ENCODE data around the gene ARFGEF3. TPM values are rescaled to one million over a fixed set of nuclear protein-coding genes. Genes with fewer than 3 reads are reported as not detected.

The ARFGEF3 gene
- total and polyA plus RNA-seq, 4 donors: 0.06 to 0.33 (median 0.16) TPM

- no peak overlapping the region for H3K4me3 ChIP-seq (ENCODE audit: low read depth in 1 of 3, low read length in 3 of 3)
- no peaks in the 10 kb centered on the region for H3K27me3 ChIP-seq (ENCODE audit: control insufficient read depth in 4 of 4, insufficient read depth in 4 of 4, low read length in 3 of 4)
- H3K27ac ChIP-seq (ENCODE audit: low read depth in 1 of 2, low read length in 2 of 2): no peak overlapping the region
- no peaks in the 10 kb centered on the region for H3K9me3 ChIP-seq (ENCODE audit: control insufficient read depth in 4 of 4, low read length in 3 of 4)
- no peak for DNase-seq (ENCODE audit: low spot score)
- H3K9ac ChIP-seq (ENCODE audit: low read depth in 1 of 2, low read length in 2 of 2): no peak overlapping the region
- peaks cover 0 to 4% (median 0%) of the 10 kb centered on the region in 4 donors for H3K4me1 ChIP-seq (ENCODE audit: control insufficient read depth in 4 of 4, insufficient read depth in 4 of 4, low read length in 3 of 4)
- H3K36me3 ChIP-seq (ENCODE audit: control insufficient read depth in 4 of 4, insufficient read depth in 3 of 4, low read depth in 1 of 4, low read length in 3 of 4): no peaks in the 10 kb centered on the region
- TF ChIP-seq FOXA2 (IDR thresholded peaks at IDR 0.05): no peak
- TF ChIP-seq ATF3 (IDR thresholded peaks at IDR 0.05): no peak
- no peak for TF ChIP-seq CTCF (IDR thresholded peaks at IDR 0.05; ENCODE audit: low read depth, low read length, missing input control)
- no peak for TF ChIP-seq ZBTB33 (IDR thresholded peaks at IDR 0.05)
- no peak for TF ChIP-seq NR2F2 (IDR thresholded peaks at IDR 0.05)
- TF ChIP-seq HNF4A (conservative IDR thresholded peaks at IDR 0.05): no peak
- no peak for TF ChIP-seq GABPA (IDR thresholded peaks at IDR 0.05 in 1 of 2, conservative IDR thresholded peaks at IDR 0.05 in 1 of 2)
- no peak for TF ChIP-seq EGR1 (IDR thresholded peaks at IDR 0.05; ENCODE audit: low read depth in 2 of 2)
- no peak for TF ChIP-seq FOXA1 (IDR thresholded peaks at IDR 0.05)
- TF ChIP-seq YY1 (IDR thresholded peaks at IDR 0.05): no peak
- TF ChIP-seq TAF1 (conservative IDR thresholded peaks at IDR 0.05): no peak
- TF ChIP-seq RXRA (IDR thresholded peaks at IDR 0.05): no peak
- no peak for TF ChIP-seq REST (IDR thresholded peaks at IDR 0.05)
- no peak for TF ChIP-seq MAX (IDR thresholded peaks at IDR 0.05)
- TF ChIP-seq JUND (IDR thresholded peaks at IDR 0.05): no peak
- TF ChIP-seq HNF4G (IDR thresholded peaks at IDR 0.05): no peak
- no peak for TF ChIP-seq RAD21 (IDR thresholded peaks at IDR 0.05)
- TF ChIP-seq SP1 (IDR thresholded peaks at IDR 0.05): no peak
- WGBS: 76% methylated on average over 4 of the region's 4 CpGs
Measured at GRCh38 chr6:138229072-138229471, 67.3 kb downstream of the ARFGEF3 start.
